OCI-LY3 (cell line): ENCODE measurements around the gene UBAC2.

ENCODE experiments used
- EZH2phosphoT487 ChIP-seq: fragments of 200-600 bp; shearing (Covaris generic); IDR thresholded peaks from 2 replicates; pipeline ENCODE4 v1.6.1; 2018; ENCODE audit warnings: antibody characterized with exemption, mixed run types, low read depth
- TF ChIP-seq, protein P1 (sequence below): fragments of 200-600, 300-600 bp; sonication (generic); IDR thresholded peaks from 2 replicates; pipeline ENCODE4 v1.5.1; 2014; ENCODE audit warnings: antibody characterized with exemption, low read length, low read depth

- TF ChIP-seq, protein P1, sequence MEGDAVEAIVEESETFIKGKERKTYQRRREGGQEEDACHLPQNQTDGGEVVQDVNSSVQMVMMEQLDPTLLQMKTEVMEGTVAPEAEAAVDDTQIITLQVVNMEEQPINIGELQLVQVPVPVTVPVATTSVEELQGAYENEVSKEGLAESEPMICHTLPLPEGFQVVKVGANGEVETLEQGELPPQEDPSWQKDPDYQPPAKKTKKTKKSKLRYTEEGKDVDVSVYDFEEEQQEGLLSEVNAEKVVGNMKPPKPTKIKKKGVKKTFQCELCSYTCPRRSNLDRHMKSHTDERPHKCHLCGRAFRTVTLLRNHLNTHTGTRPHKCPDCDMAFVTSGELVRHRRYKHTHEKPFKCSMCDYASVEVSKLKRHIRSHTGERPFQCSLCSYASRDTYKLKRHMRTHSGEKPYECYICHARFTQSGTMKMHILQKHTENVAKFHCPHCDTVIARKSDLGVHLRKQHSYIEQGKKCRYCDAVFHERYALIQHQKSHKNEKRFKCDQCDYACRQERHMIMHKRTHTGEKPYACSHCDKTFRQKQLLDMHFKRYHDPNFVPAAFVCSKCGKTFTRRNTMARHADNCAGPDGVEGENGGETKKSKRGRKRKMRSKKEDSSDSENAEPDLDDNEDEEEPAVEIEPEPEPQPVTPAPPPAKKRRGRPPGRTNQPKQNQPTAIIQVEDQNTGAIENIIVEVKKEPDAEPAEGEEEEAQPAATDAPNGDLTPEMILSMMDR: no peak
- no peak for TF ChIP-seq EZH2phosphoT487
These were observed 63.4 kb downstream of the UBAC2 start for GRCh38 chr13:99264051-99264450.
